ENCODE measurements around the gene HIGD1A. TPM values are rescaled to one million over a fixed set of nuclear protein-coding genes. Genes with fewer than 3 reads are reported as not detected.

The HIGD1A gene
- total and polyA plus RNA-seq, 2 of the 4 experiments (the other 2 are of a cell fraction) = 86.6 to 137 TPM

- no peak overlapping the region for H3K56ac ChIP-seq (ENCODE audit: extremely low read depth, insufficient read depth, low read length)
- no peaks in the 10 kb centered on the region for H3K9me1 ChIP-seq (ENCODE audit: insufficient read depth, low read length)
- in situ Hi-C loops (cut with MboI; ENCODE audit: low sequenced_read_pairs) (no loop called here), dilution Hi-C loops (cut with HindIII; ENCODE audit: low sequenced_read_pairs, unreplicated experiment) (no loop called here), intact Hi-C loops (cut with micrococcal nuclease) (no loop called here)
- CTCF ChIA-PET = interaction anchor here (0.6 kb wide), 1 partner anchor 598 kb away, joined by 3 read pairs; no protein-coding TSS in a partner anchor
- H4K8ac ChIP-seq (ENCODE audit: low read depth in 2 of 2, low read length in 2 of 2) = no peak overlapping the region
- H4K20me1 ChIP-seq (ENCODE audit: insufficient read depth, low read length) = no peaks in the 10 kb centered on the region
- POLR2A ChIA-PET (ENCODE audit: unreplicated experiment) = no interaction called here
- DNase-seq = no peak
- no TSS peak for BruUV-seq (replicated peaks)
- no peak overlapping the region for H2BK5ac ChIP-seq (ENCODE audit: low read depth, low read length, poor library complexity, severe bottlenecking)
- H2AFZ ChIP-seq (replicated peaks; ENCODE audit: low read length, poor library complexity) = no peak overlapping the region
- H3K9me3 ChIP-seq (ENCODE audit: control insufficient read depth, insufficient read depth, low read length) = no peaks in the 10 kb centered on the region
- H3K23ac ChIP-seq (ENCODE audit: low read depth, low read length) = no peak overlapping the region; the same call in 1 of the 2 replicates
- H3K27me3 ChIP-seq (ENCODE audit: control insufficient read depth, insufficient read depth, low read length) = peaks cover 48% of the 10 kb centered on the region
- no peak overlapping the region for H3K4me3 ChIP-seq (ENCODE audit: insufficient read depth, low read depth, low read length)
- no peak overlapping the region for H4K5ac ChIP-seq (ENCODE audit: low read depth, low read length)
- no peak for TF ChIP-seq ELK1 (IDR thresholded peaks at IDR 0.05; ENCODE audit: borderline replicate concordance, low read depth, low read length)
- TF ChIP-seq CHD1 (IDR thresholded peaks at IDR 0.05; ENCODE audit: low read depth, low read length) = no peak
- no peak for TF ChIP-seq BHLHE40 (IDR thresholded peaks at IDR 0.05; ENCODE audit: low read depth, low read length)
- TF ChIP-seq NFE2L2 (IDR thresholded peaks at IDR 0.05; ENCODE audit: low read depth, low read length) = no peak
- no peak for TF ChIP-seq RCOR1 (IDR thresholded peaks at IDR 0.05; ENCODE audit: insufficient replicate concordance, low read length)
- no peak for TF ChIP-seq MAFK (IDR thresholded peaks at IDR 0.05; ENCODE audit: low read depth, low read length)
- TF ChIP-seq MXI1 (IDR thresholded peaks at IDR 0.05; ENCODE audit: borderline replicate concordance, low read depth, low read length) = no peak
- H2AK9ac ChIP-seq (replicated peaks; ENCODE audit: low read depth, low read length, poor library complexity) = no peak overlapping the region
- H2AK5ac ChIP-seq (ENCODE audit: low read depth, low read length) = no peak overlapping the region
- no peak for ATAC-seq (ENCODE audit: low read depth)
- H4K91ac ChIP-seq (ENCODE audit: insufficient read depth, low read depth, low read length) = no peak overlapping the region
- H3K4me2 ChIP-seq (ENCODE audit: low read depth, low read length) = no peak overlapping the region
- H3K36me3 ChIP-seq (ENCODE audit: control insufficient read depth, insufficient read depth, low read length) = no peaks in the 10 kb centered on the region
- H3K79me1 ChIP-seq (ENCODE audit: low read depth in 1 of 2, low read length in 2 of 2) = no peaks in the 10 kb centered on the region
- no peaks in the 10 kb centered on the region for H3K4me1 ChIP-seq (ENCODE audit: control insufficient read depth, insufficient read depth, low read length)
- no peak overlapping the region for H2BK20ac ChIP-seq (ENCODE audit: low read depth, low read length)
- no peak overlapping the region for H3K4ac ChIP-seq (ENCODE audit: low read depth, low read length)
- no peak overlapping the region for H2BK120ac ChIP-seq (ENCODE audit: low read depth, low read length)
- no peak overlapping the region for H2BK15ac ChIP-seq (ENCODE audit: low read depth, low read length)
- H3K18ac ChIP-seq (ENCODE audit: low read depth, low read length) = no peak overlapping the region
- no peak overlapping the region for H3K9ac ChIP-seq (ENCODE audit: low read depth, low read length)
- H3K14ac ChIP-seq (replicated peaks; ENCODE audit: low read depth, low read length) = no peak overlapping the region
- H3K27ac ChIP-seq (ENCODE audit: insufficient read depth, low read length) = no peak overlapping the region
- WGBS, 2 experiments (ENCODE audit: extremely low coverage in 2 of 2, insufficient read length in 1 of 2) = 55% methylated on average over 7 of the region's 8 CpGs; no CpG with 5 or more reads in 1 of the 2 experiments
Measured at GRCh38 chr3:42735019-42735418, 69.3 kb downstream of the HIGD1A start.

Data from IMR-90 (cell line).